Fibroblast of lung (primary cell): ENCODE data around the gene TMEM147.

Source experiments
- EZH2 ChIP-seq: IDR thresholded peaks from 2 replicates; pipeline ENCODE4 v1.5.1; 2012; ENCODE audit warnings: low read length, control low read depth, mild to moderate bottlenecking; ENCODE audit errors: missing control alignments
- TF ChIP-seq, protein P1 (sequence below), 2 donors: IDR thresholded peaks in 1 of 2; conservative IDR thresholded peaks in 1 of 2; 1 replicate in 1 of 2; 2 replicates in 1 of 2; pipeline ENCODE4 v1.5.1; 2011 to 2012; ENCODE audit warnings: low read length in 2 of 2, control low read depth in 1 of 2, inconsistent platforms in 1 of 2, low read depth in 1 of 2, mild to moderate bottlenecking in 1 of 2

- TF ChIP-seq, protein P1, sequence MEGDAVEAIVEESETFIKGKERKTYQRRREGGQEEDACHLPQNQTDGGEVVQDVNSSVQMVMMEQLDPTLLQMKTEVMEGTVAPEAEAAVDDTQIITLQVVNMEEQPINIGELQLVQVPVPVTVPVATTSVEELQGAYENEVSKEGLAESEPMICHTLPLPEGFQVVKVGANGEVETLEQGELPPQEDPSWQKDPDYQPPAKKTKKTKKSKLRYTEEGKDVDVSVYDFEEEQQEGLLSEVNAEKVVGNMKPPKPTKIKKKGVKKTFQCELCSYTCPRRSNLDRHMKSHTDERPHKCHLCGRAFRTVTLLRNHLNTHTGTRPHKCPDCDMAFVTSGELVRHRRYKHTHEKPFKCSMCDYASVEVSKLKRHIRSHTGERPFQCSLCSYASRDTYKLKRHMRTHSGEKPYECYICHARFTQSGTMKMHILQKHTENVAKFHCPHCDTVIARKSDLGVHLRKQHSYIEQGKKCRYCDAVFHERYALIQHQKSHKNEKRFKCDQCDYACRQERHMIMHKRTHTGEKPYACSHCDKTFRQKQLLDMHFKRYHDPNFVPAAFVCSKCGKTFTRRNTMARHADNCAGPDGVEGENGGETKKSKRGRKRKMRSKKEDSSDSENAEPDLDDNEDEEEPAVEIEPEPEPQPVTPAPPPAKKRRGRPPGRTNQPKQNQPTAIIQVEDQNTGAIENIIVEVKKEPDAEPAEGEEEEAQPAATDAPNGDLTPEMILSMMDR (conservative IDR thresholded peaks at IDR 0.05 in 1 of 2, IDR thresholded peaks at IDR 0.05 in 1 of 2; ENCODE audit: low read depth in 1 of 2, low read length in 2 of 2), result no peak
- no peak for TF ChIP-seq EZH2
These were observed 37.3 kb upstream of the TMEM147 start for GRCh38 chr19:35508129-35508528.
